Activated CD4-positive, alpha-beta T cell treated with anti-CD3 and anti-CD28 coated beads, Interleukin-2, amount 50 U/mL, for 4 hours (primary cell): ENCODE data around the gene ANO4.

Experiments used
- DNase-seq, 2 experiments: peaks; one replicate each; pipeline ENCODE4 v3.0.0-alpha.2; 2020

ANO4 gene

GRCh38 chr12:100820314-100820713, 25.7 kb downstream of the ANO4 start:
- no peak for DNase-seq

- no peak for DNase-seq
Measured at GRCh38 chr12:100823963-100824362, 29.4 kb downstream of the ANO4 start.

GRCh38 chr12:100824476-100824875, 29.9 kb downstream of the ANO4 start:
- DNase-seq = no peak

- DNase-seq = no peak
Measured at GRCh38 chr12:100826323-100826722, 31.7 kb downstream of the ANO4 start.

GRCh38 chr12:100827901-100828520, 33.4 kb downstream of the ANO4 start:
- no peak for DNase-seq

GRCh38 chr12:100830003-100830795, 35.6 kb downstream of the ANO4 start:
- no peak for DNase-seq

GRCh38 chr12:100833282-100833681, 38.7 kb downstream of the ANO4 start:
- no peak for DNase-seq

- no peak for DNase-seq
Measured at GRCh38 chr12:100840748-100841147, 46.2 kb downstream of the ANO4 start.

- no peak for DNase-seq
Measured at GRCh38 chr12:100842156-100842555, 47.6 kb downstream of the ANO4 start.

- DNase-seq = no peak
Measured at GRCh38 chr12:100843061-100843460, 48.5 kb downstream of the ANO4 start.

GRCh38 chr12:100845095-100845494, 50.5 kb downstream of the ANO4 start:
- no peak for DNase-seq

- no peak for DNase-seq
Measured at GRCh38 chr12:100851637-100852036, 57.1 kb downstream of the ANO4 start.

GRCh38 chr12:100857418-100857817, 62.8 kb downstream of the ANO4 start:
- no peak for DNase-seq

- no peak for DNase-seq
Measured at GRCh38 chr12:100857971-100858370, 63.4 kb downstream of the ANO4 start.

GRCh38 chr12:100858656-100859055, 64.1 kb downstream of the ANO4 start:
- no peak for DNase-seq

- no peak for DNase-seq
Measured at GRCh38 chr12:100859063-100859627, 64.6 kb downstream of the ANO4 start.

GRCh38 chr12:100860611-100861010, 66.0 kb downstream of the ANO4 start:
- DNase-seq = no peak

- no peak for DNase-seq
Measured at GRCh38 chr12:100862676-100863075, 68.1 kb downstream of the ANO4 start.

- DNase-seq = no peak
Measured at GRCh38 chr12:100864366-100864765, 69.8 kb downstream of the ANO4 start.

GRCh38 chr12:100867639-100868393, 73.2 kb downstream of the ANO4 start:
- no peak for DNase-seq

GRCh38 chr12:100868487-100868886, 73.9 kb downstream of the ANO4 start:
- no peak for DNase-seq

GRCh38 chr12:100871195-100871734, 76.7 kb downstream of the ANO4 start:
- DNase-seq = no peak

- DNase-seq = no peak
Measured at GRCh38 chr12:100875156-100875555, 80.6 kb downstream of the ANO4 start.
